ENCODE measurements around the gene CACNB4.

GRCh38 chr2:152098496-152099366 lies at the start of gene CACNB4:
- no peak for TF ChIP-seq ZNF274 (IDR thresholded peaks at IDR 0.05; ENCODE audit: low read depth, low read length)
- peak; percentile 72 for TF ChIP-seq SUZ12 (IDR thresholded peaks at IDR 0.05; ENCODE audit: extremely low read depth, insufficient read depth, insufficient read length)
